Measurements from ENCODE around the gene MPL. TPM values are rescaled to one million over a fixed set of nuclear protein-coding genes. Genes with fewer than 3 reads are reported as not detected.

MPL gene
- polyA plus RNA-seq, 1 donor, result 0.83 TPM

DNA sequence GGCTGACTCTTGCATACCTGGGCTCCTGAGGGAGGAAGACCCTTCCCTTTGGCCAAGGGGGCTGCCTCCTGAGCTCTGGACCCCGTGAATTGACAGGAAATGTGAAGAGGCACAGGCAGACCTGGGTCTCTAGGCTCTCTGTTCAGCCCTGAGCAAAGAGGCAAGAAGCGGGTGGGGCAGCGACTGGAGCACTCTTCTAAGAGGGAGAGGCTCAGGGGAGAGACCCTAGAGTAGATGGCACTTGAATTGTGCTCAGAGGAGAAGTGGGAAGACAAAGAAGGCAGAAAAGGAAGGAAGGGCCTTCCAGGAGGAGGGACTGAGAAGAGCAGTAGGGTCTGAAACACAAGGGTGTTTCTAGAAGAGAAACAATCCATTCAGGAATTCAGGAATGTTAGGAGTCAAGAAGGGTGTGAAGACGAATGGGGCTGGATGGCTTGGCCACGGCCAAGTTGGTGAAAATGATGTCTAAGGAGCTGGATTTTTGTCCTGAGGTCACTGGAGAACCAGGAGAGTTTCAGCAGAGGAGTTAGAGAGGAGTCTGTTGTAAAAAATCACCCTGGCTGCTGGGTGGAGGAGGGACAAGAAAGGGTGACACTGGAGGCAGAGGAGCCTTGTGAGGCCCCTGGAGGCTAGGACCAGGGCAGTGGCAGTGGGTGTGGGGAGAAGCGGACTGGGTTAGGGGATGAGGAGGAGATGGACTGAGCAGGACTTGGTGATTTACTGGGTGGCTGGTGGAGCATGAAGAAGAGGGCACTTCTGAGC, 31.5 kb upstream of the MPL start:
- DNase-seq, result no peak

DNA sequence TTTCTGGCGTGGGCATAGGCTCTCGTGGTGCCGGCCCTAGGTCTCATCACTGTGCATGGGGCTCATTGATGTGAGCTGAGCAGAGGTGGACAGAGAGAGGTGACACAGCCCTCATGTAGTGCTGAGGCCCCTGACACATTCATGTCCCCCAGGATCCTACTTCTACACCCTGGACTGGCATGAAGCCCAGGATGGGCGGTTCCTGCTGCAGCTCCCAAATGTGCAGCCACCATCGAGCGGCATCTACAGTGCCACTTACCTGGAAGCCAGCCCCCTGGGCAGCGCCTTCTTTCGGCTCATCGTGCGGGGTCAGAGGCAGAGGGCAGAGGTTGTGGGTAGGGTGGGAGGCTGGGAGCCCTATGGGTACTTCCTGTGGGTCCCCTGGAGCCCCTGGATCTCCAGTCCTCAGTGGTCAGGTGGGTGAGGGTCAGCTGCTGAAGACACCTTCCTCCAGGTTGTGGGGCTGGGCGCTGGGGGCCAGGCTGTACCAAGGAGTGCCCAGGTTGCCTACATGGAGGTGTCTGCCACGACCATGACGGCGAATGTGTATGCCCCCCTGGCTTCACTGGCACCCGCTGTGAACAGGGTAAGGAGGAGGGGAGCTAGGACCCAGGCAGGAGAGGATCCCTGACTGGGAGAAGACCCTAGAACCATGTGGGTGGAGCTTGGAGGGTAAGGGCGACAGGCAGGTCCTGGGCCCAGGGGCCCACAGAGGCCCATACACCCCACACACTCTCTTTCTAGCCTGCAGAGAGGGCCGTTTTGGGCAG, 30.7 kb upstream of the MPL start:
- DNase-seq, result no peak

DNA sequence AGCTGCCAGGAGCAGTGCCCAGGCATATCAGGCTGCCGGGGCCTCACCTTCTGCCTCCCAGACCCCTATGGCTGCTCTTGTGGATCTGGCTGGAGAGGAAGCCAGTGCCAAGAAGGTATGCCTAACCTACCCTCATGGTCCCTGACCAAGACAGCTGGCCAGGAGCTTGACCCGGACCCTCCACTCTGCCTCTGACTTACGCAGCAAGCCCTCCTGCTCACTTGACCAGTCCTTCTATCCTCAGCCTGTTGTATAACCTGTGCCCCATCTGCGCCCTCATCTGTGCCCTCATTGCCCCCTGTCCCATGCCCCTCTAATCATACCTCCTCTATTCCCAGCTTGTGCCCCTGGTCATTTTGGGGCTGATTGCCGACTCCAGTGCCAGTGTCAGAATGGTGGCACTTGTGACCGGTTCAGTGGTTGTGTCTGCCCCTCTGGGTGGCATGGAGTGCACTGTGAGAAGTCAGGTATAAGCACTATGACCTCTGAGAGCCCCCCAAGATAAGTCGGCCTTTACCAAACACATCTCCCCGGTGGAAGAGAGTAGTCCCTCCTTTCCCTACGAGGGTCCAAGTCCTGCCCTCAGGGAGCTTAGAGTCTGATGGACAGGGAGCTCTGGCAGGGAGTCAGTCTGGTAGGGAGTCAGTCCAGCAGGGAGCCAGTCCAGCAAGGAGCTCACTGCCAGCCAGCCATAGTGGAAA, 30.0 kb upstream of the MPL start:
- DNase-seq, result no peak

DNA sequence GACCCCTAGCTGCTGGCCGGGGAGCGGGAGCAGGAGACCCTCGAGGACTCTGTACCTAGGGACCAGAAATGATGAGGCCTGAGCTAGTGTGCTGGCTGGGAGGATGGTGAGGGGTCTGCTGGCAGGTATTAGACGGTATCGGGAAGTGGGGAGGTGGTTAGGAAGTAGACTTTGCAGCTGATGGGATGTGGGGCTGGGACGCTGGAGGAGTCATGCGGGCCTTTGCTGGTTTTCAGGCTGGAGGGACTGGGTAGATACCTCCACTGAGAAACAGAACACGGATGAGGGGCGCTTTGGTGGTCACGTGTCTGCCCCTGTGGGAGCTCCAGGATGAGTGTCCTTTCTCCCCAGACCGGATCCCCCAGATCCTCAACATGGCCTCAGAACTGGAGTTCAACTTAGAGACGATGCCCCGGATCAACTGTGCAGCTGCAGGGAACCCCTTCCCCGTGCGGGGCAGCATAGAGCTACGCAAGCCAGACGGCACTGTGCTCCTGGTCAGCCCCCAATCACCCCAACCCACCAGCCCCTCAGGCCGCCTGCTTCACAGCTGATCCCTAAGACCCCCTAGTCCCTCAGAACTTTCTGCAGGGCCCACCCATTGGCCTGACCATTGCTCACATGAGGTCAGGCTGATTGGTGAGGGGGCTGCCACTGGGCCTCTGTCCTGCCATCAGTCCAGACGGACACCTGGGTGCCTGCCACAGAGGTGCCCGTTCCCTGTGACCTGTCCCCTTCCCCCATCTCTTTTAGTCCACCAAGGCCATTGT, 28.8 kb upstream of the MPL start:
- DNase-seq, result no peak

DNA sequence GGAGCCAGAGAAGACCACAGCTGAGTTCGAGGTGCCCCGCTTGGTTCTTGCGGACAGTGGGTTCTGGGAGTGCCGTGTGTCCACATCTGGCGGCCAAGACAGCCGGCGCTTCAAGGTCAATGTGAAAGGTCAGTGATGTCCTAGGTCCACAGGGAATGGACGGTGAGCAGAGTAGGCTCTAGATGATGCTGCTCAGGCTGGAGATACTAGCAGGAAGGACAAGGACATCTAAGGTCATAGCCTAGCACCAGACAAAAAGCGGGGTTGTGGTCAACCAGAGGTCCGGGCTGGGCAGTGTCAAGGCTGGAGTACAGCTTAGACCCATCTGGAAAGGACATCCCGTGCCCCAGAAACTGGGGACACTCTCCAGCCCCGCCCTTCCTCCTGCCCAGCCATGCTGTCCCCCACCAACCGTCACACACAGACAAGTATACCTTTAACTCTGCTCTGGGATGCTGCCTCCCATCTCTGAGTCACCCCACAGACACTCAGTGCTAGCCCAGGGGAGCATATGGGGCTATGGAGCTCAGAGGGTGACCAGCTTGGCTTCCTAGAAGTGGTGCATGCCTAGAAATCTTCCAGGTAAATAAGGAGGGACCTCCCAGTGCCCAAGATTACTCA, 28.1 kb upstream of the MPL start:
- no peak for DNase-seq

DNA sequence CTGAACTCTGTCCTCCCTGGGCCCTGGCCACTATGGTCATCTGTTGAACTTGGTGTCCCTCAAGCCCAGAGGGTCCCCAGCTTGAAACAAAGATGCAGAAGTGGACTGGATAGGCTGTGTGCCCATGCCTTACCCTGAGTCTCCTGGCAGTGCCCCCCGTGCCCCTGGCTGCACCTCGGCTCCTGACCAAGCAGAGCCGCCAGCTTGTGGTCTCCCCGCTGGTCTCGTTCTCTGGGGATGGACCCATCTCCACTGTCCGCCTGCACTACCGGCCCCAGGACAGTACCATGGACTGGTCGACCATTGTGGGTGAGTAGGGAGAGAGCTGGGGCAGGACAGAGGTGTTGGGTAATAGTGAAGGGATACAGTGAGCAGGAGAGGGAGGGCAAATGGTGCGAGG, 26.1 kb upstream of the MPL start:
- DNase-seq, result no peak

DNA sequence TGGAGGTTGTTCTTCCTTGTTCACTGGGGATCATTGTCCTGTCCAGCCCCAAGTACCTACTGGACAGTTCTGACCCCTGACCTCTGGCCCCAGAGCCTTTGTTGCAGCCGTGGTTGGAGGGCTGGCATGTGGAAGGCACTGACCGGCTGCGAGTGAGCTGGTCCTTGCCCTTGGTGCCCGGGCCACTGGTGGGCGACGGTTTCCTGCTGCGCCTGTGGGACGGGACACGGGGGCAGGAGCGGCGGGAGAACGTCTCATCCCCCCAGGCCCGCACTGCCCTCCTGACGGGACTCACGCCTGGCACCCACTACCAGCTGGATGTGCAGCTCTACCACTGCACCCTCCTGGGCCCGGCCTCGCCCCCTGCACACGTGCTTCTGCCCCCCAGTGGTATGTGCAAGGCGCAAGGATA, 25.4 kb upstream of the MPL start:
- DNase-seq, result no peak

DNA sequence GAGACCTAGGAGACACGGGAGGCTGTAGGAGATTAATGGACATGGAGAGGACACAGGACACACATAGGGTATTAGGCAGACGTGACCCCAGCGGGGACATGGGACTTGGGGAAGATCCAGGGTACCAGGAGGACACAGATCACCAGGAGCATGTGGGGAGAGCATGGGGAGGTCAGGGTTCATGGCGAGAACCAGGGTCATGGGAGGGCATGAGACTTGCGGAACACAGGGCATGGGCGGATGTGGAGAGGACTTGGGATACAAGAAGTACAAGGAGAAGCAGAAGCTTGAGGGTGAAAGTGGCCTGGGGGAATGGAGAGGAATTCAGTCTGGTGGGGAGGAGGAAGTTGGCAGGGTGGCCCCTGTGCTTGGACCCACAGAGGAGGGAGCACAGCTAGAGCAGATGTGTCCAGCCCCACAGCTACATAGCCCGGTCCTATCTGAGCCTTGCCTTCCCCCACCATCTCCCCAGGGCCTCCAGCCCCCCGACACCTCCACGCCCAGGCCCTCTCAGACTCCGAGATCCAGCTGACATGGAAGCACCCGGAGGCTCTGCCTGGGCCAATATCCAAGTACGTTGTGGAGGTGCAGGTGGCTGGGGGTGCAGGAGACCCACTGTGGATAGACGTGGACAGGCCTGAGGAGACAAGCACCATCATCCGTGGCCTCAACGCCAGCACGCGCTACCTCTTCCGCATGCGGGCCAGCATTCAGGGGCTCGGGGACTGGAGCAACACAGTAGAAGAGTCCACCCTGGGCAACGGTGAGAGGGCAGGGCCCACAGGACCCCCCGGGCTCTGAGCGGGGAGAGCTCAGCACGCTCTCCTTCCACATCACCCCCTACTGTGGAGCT, 24.7 kb upstream of the MPL start:
- no peak for DNase-seq

DNA sequence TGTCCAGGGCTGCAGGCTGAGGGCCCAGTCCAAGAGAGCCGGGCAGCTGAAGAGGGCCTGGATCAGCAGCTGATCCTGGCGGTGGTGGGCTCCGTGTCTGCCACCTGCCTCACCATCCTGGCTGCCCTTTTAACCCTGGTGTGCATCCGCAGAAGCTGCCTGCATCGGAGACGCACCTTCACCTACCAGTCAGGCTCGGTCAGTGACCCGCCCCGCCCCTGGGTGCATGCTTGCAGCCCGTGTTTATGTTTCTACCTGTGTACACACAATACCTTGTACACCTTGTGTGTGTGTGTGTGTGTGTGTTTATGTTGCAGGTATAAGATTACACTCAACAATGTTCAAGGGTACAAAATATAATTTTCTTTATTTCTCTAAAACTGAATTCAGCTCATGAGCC, 23.8 kb upstream of the MPL start:
- DNase-seq, result no peak

DNA sequence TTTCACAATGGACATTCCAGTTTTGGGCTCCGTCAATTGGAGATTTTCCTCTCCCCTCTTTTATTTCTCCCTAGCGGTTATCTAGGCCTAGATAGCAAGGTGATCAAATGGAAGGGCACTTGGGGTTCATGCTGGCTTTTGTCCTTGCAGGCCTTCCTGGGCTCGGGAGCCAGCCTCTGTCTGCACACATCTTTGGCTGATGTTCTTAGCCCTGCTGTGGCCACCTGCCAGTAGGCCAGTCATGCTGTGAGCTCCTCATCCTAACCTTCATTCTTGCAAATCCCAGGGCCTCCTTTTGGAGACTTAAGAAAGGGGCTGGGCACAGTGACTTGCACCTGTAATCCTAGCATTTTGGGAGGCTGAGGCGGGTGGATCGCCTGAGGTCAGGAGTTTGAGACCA, 23.4 kb upstream of the MPL start:
- DNase-seq, result no peak

DNA sequence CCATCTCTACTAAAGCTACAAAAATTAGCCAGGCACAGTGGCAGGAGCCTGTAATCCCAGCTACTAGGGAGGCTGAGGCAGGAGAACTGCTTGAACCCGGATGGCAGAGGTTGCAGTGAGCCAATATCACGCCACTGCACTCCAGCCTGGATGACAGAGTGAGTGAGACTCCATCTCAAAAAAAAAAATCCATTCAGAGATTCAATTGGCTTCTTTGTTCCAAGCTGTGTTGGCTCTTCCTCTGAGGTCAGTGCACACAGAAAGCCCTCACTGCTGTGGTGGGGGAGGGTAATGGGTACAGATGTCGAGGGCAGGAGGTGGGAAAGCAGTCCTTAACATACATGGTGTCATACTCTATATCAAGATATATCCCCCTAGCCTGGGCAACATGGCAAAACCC, 22.1 kb upstream of the MPL start:
- DNase-seq, result no peak

DNA sequence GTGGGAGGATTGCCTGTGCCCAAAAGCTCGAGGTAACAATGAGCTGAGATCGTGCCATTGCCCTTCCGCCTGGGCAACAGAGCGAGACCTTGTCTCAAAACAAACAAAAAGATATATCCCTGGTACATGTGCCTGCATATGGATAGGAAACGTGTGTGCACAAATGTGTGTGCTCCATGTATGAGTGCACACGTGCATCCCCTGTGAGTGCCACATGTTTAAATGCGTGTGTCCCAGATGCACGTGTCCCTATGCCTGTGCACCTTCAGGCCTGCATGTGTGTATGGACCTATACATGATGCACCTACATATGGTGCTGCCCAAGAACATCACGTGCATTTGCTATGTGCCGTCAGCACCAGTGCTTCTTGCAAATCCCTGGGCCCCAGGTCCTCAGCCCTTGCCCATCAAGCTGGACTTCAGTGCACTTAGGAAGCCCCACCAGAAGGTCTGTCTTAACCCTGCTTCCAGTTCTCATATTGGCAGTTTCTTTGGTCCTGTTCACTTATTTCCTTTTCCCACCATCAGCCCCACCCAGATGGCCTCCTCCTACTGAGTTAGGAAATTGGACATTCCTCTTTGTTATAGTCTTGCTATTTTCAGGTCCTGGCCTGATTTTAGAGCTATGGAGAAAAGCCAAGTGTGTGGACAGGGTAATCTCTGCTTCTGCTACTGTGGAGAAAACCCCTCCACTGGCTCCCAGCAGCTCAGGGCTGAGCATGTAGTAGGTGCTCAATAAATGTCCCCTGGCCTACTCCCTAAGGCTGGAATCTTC, 21.5 kb upstream of the MPL start:
- DNase-seq, result no peak

DNA sequence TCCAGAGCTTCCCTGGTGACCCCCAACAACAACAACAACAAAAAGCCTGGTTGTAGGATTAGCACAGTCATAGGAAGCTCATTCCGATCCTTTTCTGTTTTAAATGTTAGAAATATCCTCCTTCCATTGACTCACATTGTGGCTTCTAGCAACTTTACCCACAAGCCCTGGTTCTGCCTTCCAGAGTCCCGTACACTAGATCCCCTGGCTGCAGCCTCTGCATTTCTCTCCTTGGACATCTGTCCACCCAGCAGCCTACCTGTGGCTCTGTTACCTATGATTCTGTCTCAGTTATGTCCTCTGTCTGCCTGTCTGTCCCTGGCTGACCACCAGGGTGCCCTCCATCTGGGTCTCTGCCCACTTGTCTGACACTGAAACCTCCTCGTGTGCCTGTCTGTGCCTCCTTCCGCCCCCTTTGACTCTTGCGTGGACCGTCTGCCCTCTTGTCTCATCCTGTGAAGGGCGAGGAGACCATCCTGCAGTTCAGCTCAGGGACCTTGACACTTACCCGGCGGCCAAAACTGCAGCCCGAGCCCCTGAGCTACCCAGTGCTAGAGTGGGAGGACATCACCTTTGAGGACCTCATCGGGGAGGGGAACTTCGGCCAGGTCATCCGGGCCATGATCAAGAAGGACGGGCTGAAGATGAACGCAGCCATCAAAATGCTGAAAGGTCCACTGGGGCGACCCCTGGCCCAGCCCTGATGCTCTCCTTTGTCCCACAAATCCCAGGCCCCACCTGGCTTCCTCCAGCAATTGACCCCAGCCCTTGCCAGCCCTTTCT, 20.7 kb upstream of the MPL start:
- no peak for DNase-seq

DNA sequence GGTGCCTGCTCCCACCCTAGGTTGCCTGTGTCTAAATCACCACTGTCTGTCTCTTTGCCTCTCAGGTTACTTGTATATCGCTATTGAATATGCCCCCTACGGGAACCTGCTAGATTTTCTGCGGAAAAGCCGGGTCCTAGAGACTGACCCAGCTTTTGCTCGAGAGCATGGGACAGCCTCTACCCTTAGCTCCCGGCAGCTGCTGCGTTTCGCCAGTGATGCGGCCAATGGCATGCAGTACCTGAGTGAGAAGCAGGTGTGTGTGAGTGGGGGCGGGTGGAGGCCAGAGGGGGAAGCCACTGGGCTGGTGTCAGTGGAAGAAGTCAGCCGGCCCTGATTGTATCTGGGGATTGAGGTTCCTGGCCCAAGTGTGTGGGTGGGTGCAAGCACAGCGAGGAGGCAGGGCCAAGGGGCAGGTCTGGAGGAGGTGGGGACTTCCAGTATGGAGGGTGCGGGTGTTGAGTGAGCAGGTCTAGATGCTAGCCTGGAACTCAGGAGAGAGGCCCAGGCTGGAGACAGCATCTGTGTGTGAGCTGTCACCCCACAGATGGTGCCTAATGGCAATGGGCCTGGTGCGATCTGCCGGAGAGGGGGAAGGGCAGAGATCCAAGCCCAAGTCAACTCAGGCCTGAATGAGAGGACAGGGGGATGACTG, 19.7 kb upstream of the MPL start:
- no peak for DNase-seq

DNA sequence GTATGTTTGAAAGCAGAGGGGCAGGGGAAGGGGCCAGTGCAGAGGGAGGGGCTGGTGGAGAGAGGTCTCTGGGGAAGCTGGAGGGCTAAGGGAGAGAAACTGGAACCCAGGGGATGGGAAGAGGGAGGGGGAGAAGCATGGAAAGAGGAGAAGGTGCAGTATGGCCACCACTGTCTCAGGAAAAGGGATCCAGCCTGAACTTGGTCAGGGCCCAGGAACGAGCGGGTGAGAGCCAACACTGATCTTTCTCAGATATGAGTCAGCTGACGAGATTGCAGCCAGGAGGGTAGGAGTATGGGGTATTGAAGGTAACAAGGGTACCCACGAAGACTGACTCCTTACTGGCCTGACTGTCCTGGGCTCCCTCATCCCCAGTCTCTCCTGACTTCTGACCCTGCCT, 18.8 kb upstream of the MPL start:
- DNase-seq, result no peak

DNA sequence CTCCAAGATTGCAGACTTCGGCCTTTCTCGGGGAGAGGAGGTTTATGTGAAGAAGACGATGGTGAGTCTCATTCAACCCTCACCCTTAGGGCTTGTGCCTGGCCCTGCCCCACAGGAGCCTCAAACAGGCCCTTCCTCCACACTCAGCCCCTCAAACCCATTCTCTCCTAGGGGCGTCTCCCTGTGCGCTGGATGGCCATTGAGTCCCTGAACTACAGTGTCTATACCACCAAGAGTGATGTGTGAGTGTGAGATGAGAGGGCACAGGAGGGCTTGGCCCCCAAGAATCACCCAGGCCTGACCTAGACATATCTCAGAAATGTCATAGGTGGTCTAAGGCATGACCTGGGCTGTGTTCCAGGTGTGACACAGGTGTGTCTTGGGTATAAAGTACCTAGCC, 18.3 kb upstream of the MPL start:
- no peak for DNase-seq

DNA sequence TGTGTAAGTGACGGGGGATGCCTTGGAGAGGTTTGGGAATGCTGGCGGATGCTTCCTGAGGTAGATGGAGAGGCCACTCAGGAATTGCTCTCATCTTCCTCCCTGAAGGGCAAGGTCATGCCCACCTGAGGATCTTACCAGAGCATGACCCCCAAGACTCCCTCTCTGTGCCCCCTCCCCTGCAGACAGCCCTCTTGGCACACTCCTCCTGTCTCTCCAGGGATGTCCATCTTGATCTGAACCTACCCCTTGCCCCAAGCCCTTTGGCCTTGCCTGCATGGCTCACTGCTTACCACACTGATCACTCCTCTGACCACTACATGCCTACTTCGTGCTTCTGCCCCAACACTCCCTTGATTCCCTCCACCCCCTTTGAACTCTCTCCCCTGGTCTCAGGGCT, 17.9 kb upstream of the MPL start:
- no peak for DNase-seq

DNA sequence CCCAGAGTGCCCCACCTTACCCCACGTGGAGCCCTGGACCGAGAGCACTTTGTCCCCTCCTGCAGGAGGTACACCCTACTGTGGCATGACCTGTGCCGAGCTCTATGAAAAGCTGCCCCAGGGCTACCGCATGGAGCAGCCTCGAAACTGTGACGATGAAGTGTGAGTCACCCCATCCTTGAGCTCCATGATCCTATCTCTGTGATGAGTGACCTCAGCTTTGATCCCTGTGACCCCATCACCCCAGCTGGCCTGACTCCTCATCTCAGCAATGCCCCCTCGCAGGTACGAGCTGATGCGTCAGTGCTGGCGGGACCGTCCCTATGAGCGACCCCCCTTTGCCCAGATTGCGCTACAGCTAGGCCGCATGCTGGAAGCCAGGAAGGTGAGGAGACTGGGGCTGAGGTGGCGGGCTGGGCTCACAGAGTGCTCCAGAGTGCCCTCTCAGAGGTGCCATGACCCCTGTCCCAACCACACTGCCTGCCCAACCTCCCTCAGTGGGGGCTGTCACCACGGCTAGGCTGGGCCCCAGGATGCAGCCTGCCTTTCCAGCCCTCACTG, 16.2 kb upstream of the MPL start:
- DNase-seq, result no peak

Data from left kidney (tissue), 2 donors.